HG03025 (cell line): ENCODE results near the gene MRAP.

Experiments
- ATAC-seq: cut with Tn5 transposase; IDR thresholded peaks from one replicate; pipeline ENCODE4 v1.9.1; 2021; ENCODE audit warnings: mild to moderate bottlenecking, moderate library complexity; ENCODE audit not compliant: unreplicated experiment, low FRiP score

Gene MRAP

GRCh38 chr21:32320726-32321125 is 22.1 kb downstream of the MRAP start:
- no peak for ATAC-seq

DNA sequence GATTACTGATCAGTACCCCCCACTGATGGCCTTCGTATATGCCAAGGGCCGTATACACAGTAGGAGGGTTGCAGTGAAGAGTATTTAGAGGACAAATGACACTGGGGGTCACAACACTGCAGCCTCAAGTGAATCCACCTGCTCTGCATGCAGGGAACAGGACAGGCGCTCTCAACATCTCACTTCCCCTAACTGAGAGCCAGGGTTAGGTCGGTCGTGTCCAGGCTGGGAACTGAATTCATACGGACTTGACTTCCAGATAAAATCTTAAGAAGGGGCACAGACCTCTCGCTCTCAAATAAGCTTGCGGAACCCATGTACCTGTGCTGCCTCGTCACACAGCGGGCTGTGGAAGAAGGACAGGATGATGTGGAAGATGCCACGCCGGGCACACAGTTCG is 22.8 kb downstream of the MRAP start:
- ATAC-seq, result no peak

DNA sequence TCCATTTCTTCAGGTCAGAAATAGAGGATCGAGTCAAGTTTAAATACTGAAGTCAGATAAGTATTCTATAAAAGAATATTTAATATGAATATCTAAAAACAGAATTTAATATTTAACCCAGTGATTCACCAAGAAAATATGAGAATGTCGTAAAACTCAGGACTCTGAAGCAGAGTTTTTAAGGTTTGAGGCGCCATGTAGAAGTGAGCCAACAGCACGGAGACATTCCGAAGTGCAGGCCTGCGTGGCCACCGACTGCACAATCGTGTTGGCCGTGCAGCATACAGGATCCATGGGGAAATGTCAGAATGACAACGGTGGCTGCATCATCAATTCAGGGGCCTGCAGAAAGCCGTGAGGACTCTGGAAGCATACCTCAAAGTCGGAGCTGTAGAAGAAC is 23.4 kb downstream of the MRAP start:
- no peak for ATAC-seq

DNA sequence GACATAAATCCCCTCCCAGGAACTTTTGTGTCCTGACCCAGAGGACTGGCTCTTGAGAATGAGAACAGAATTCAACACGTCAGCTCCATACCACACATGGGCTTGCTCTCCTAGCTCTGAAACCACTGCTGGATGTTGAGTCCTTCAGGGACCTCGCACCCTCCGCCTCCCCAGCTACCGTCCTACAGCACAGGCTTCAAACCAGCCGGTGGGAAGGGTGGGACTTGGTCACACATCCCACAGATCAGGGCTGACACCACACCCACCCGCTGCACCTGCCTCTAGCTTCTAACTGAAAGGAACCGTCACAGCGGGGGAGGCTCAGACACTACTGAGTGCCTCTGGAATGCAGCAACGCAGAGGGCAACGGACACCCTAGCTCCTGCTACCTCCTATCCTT is 24.0 kb downstream of the MRAP start:
- no peak for ATAC-seq

DNA sequence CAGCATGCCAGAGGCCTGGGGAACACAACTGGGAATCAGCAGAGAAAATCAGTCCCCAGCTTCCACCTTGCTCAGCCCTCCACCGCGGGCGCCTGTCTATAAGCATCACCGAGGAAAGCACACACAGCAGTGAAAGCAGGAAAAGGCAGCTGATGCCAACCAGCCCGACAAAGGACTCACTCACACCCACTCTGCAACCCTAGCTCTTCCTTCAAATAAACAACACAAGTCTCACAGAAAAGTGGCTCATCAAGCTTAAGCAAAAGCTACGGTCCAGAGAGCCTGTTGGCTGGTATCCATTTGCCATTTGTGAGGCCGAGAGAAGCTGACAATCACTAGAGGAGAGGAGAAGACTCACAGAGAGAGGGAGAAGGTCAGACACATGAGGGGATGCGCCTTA is 27.1 kb downstream of the MRAP start:
- ATAC-seq, result no peak

GRCh38 chr21:32328595-32328994 is 29.9 kb downstream of the MRAP start:
- ATAC-seq, result no peak

GRCh38 chr21:32329331-32329730 is 30.7 kb downstream of the MRAP start:
- no peak for ATAC-seq

GRCh38 chr21:32329776-32330175 is 31.1 kb downstream of the MRAP start:
- ATAC-seq, result no peak

- ATAC-seq, result no peak
Observed at GRCh38 chr21:32330784-32331311, 32.2 kb downstream of the MRAP start.

- ATAC-seq, result no peak
Observed at GRCh38 chr21:32331444-32332305, 33.0 kb downstream of the MRAP start.

GRCh38 chr21:32332463-32332951 is 33.9 kb downstream of the MRAP start:
- ATAC-seq, result no peak

DNA sequence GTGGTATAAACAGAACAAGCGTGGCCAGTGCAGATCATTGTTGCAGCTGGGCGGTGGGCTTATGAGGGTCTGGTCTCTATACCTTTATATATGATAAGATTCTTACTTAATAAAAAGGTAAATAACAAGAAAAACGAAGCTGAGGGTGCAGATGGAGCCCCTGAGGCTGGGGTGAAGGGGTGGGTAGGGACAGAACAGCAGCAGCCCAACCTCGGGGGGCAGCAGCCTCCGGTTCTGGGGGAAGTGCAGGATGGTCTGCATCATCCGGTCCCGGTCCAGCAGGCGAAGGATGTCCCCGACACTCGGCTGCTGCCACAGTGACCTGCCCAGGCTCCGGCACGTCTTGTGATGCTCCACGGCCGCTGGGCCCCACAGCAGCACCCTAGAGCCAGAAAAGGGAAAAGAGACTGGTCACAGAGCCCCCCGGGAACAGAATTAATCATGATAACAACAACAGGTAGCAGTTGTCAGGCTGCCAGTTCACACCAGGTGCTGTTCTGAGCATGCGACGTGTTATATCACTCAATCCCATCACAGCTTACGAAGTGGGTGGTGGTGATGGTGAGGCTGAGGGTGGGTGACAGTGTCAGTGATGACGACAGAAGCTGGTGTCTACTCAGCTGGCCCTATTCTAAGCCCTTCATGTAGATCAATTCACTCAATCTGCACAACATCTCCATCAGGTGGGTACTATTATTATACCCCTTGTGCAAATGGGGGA is 35.5 kb downstream of the MRAP start:
- ATAC-seq, result no peak

DNA sequence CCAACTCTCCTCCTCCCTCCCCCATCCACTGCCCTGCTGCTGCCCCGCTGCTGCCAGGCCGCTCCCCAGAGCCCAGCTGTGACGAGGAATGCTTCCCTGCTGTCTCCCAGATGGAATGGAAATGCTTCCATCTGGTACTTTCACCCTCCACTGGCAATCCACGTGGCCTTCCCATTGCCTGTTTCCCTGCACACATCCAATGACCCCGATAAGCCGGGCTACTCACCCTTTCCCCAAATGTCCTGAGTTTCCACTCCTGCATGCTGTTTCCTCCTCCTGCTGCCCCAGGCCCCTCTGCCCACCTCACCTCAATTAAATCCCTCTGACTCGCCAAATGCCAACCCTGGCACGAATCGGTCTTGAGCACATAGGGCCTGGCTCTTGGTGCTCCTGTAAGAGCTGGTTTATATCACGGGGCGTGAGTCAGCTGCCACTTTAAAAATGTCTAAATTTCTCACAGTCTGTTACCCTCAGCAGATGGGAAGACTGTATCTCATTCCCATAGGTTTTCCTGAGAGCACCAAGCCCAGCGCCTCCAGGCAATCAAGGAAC is 36.4 kb downstream of the MRAP start:
- no peak for ATAC-seq

- no peak for ATAC-seq
Observed at GRCh38 chr21:32335601-32336575, 37.2 kb downstream of the MRAP start.

GRCh38 chr21:32336711-32337110 is 38.1 kb downstream of the MRAP start:
- no peak for ATAC-seq

DNA sequence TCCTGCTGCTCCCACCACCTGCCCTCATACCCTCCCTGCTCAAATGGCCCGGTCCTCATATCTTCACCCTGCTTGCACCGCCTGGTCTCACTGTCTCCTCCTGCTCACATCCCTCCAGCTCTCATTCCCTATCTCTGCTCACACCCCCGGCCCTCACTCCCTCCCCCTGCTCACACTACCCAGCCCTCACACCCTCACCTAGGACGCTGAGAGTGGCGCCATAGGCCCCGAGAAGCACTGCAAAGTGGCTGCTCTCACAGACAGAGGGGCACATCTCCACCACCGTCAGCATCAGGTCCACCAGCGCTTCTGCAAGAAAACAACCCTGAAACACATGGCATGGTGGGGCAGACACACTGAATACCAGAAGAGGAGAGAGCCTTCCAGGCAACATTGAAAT is 38.6 kb downstream of the MRAP start:
- ATAC-seq, result no peak

DNA sequence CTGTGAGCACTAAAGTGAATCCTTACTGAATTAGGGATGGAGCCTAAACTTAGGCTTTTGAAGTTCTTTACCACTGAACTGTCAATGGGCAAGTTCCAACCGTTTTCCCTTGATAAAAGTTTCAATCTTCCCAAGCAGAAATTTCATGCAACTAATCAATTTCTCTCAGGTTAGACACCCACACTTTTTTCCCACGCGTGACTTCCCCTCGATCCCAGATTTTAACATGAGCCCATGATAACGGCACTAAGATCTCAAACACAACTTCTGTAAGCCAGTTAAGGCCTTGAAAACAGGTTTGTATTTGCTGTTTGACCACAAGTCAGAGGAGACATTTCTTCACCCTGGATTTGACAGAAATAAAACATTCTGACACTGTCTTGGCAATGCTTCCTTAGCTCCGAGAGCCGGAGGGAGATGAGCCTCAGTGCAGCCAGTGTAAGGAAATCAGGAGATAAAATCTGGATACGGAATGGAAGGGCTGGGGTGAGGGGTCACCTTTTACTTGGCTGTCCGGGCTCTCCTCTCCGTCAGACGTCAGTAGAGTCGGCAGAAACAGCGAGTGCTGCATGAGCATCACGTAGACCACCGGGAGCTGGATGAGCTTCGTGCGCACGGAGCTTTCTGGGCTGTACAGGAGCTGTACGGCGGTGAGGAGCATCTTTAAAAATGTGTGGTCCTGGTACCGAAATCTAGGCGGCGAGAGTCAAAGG is 39.7 kb downstream of the MRAP start:
- ATAC-seq, result no peak

GRCh38 chr21:32340863-32341848 is 42.5 kb downstream of the MRAP start:
- no peak for ATAC-seq
